OCI-LY7 (cell line): ENCODE results near the gene L3MBTL1.

Source experiments
- EZH2phosphoT487 ChIP-seq: fragments of 200-600 bp; sonication (generic); IDR thresholded peaks from 2 replicates; pipeline ENCODE4 v1.6.1; 2018; ENCODE audit warnings: low read depth, borderline replicate concordance, mild to moderate bottlenecking, mixed run types, antibody characterized with exemption, low read length, moderate library complexity, mixed read lengths
- TF ChIP-seq, protein P1 (sequence below): fragments of 200-600 bp; sonication (generic); conservative IDR thresholded peaks from 2 replicates; pipeline ENCODE4 v1.5.1; 2014; ENCODE audit warnings: mild to moderate bottlenecking, antibody characterized with exemption, low read length, moderate library complexity, mixed read lengths

GRCh38 chr20:43545837-43546578 is 38.5 kb downstream of the L3MBTL1 start:
- TF ChIP-seq, protein P1, sequence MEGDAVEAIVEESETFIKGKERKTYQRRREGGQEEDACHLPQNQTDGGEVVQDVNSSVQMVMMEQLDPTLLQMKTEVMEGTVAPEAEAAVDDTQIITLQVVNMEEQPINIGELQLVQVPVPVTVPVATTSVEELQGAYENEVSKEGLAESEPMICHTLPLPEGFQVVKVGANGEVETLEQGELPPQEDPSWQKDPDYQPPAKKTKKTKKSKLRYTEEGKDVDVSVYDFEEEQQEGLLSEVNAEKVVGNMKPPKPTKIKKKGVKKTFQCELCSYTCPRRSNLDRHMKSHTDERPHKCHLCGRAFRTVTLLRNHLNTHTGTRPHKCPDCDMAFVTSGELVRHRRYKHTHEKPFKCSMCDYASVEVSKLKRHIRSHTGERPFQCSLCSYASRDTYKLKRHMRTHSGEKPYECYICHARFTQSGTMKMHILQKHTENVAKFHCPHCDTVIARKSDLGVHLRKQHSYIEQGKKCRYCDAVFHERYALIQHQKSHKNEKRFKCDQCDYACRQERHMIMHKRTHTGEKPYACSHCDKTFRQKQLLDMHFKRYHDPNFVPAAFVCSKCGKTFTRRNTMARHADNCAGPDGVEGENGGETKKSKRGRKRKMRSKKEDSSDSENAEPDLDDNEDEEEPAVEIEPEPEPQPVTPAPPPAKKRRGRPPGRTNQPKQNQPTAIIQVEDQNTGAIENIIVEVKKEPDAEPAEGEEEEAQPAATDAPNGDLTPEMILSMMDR = peak; percentile 55
- TF ChIP-seq EZH2phosphoT487 = no peak
